HG02884 (cell line): ENCODE results near the gene CATSPER2.
A peak's percentile ranks its signal among the peaks of the same experiment; 100 is the strongest.
"Not testable (repeated sequence)": the region's sequence is repeated elsewhere in the genome, so short reads cannot be mapped to it uniquely, and the experiment has no call there.

Experiments
- ATAC-seq: cut with Tn5 transposase; IDR thresholded peaks from one replicate; pipeline ENCODE4 v1.9.1; 2021; ENCODE audit warnings: mild to moderate bottlenecking, moderate library complexity; ENCODE audit not compliant: unreplicated experiment

CATSPER2 gene

DNA sequence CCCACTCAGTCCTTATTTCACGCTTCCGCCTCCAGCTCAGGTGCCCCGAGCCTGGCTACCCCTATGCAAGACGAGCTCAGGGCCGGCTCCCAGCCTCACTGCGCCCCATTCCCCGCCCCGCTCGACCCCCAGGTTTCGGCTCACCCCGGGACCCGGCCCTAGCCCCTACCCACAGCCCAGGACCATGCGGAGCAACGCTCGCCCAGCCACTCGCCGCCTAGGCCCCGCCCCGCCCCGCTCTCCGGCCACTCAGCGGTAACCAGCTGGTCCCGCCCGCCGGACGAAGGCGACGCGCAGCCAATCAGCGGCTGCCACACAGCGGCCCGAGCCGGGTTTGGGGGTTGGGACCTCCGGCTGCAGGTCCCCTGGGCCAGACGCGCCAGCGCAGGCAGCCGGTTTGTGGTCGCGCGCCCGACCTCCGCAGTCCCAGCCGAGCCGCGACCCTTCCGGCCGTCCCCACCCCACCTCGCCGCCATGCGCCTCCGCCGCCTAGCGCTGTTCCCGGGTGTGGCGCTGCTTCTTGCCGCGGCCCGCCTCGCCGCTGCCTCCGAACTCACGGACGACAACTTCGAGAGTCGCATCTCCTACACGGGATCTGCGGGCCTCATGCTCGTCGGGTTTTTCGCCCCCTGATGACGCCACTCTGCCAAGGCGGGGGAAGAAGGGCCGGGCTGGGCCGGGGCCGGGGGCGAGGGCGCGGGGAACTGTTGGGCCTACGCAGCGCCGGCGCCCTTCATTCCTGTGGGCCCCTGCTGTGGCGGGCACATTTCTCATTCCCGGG, at the start of gene CATSPER2:
CATSPER2 (minus strand) TSS at position 196 of the 781 bp plus-strand sequence. CDS start 783 bp downstream, outside the sequence.
- no peak for ATAC-seq

DNA sequence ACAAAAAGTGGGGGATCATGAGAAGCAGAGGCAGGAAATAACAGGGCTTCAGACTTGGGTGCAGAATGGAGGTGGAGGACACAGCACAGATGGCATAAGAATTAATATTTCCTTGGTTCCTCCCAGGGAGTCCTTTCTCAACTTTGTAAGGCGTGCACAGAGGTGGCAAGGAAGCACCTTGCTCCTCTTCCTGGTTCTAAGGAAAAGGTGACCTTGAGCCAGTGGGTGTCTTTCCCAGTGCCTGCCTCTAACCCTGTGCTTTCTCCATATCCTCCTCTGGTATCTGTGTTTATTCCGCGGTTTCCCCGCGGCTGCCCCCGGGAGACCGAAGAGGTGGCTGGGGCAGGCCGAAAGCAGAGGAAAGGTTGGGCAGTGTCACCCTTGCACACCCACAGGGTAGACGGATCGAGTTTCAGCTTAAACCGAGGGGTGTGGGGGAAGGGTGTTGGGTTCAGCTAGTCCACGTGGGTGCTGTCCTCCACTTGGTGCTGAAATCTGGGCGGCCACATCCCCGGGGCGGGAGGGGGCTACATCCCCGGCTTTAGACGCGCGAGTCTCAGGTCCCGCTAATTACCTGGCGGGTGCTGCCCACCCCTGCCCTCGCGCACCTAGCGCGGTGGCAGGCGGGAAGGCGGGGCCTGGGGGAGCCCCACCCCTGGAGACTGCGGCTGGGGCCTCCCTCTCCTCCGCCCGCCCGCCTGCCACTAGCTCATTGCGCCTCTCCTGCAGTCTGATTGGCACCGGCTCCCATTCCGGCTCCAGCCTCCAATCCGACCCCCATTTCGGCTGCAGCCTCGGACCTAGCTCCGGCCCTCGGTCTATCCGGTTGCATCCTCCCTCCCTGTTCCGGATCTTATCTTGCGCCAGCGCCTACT, 44.7 kb upstream of the CATSPER2 start, which contains the start of gene CKMT1A:
CKMT1A (plus strand) TSS at position 712 of the 875 bp plus-strand sequence. CDS start 192 bp downstream, outside the sequence.
- not testable (repeated sequence) for ATAC-seq

DNA sequence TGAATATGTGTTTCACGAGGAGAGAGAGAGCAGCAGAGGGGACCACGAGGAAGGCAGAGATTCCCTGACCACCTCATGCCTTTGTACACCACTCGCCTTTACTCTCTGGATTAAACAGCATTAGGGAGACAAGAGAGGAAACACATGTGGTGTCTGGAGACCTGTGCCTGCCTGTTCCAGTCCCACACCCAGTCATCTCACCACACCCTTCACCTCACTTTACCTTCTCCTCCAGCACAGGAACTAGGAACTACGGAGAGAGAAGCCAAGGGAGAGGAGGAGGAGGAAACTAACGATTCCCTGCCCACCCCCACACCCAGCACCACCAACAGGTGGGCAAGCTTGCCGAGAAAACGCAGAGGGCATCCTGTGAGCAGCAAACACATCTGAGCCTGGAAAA, 44.0 kb upstream of the CATSPER2 start:
- not testable (repeated sequence) for ATAC-seq

DNA sequence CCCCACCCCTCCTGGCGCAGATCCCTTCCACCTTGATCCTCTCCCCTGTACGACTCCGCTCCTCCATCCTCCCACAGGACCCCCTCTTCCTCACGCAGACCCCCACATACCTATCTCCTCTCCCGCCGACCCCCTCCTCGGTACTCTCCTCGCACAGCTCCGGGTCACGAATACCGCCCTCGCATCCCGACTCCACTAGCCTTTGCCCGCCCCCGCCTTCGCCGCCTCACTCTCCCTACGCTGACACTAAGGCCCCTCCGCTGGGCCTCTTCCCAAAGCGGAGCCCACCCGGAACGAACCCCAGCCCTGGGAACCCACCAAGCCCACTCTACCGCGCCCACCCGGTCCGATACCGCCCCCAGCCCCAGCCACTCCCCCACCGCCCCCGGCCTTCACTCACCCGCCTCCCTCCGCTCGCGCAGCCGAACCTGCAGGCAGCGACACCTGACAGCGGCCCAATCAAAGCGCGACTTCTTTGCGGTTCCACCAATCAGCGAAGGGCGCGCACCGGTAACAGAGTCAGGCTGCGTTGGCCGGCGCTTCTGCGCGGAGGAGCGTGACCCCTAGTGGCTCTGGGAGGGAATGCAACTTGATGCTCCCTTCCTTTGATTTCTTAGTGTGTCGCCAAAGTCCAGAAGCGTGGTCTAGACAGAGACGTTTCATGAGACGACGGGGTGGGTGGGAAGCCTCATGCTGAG, 41.1 kb upstream of the CATSPER2 start:
- ATAC-seq, result peak; percentile 95

DNA sequence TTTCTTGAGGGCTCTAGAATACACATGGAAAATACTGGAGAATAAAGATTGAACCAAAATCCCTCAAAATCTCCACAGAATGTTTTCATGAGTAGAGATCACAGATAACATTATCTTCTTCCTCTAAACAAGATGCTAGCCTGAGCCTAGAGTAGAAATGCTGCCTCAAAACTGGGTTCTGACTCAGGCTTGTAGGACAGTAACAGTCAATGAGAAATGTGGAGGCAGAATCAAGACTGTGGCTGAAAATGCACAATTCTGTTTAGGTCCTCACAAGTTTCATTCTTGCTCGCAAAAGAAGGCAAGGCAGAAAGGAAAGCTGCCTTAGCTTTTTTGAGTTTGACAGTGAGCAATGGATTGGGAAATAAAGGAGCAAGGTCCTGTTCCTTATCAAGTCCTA, 25.5 kb upstream of the CATSPER2 start:
- not testable (repeated sequence) for ATAC-seq

DNA sequence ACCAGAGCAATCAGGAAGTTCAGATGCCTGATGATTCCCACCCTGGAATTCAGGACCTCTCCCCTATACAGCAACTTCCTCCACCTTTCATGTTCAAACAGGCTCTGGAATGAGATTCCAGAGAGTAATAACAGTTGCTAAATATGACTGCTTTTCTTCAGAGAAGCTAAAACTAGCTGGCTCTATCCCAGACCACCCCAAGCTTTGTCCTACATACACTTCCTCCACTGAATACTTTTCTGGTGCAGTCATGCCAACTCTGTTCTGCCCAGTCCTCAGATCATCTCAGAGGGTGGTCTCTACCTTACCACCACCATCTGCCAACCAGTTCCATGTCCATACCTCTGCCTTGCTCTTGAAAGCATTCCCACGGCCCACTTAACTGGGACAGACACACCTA, 17.5 kb upstream of the CATSPER2 start:
- ATAC-seq, result not testable (repeated sequence)

DNA sequence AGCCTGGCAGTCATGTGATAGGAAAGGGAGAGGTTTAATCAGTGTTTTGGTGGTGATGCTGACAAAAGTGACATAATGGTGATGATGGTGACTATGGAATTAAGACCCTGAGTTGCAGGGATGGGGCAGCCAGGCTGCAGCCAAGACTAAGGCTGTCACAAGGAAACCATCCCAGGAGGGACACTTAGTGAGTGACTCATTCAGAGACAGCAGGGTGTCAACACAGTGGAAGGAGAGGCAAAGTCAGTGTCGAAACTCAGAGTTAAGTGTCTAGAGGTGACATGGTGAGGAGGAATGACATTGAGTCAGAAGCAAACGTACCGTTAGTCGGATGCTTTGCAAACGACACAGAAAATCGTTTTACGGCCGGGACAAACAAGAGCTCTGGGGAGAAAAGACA, 14.7 kb upstream of the CATSPER2 start:
- not testable (repeated sequence) for ATAC-seq

DNA sequence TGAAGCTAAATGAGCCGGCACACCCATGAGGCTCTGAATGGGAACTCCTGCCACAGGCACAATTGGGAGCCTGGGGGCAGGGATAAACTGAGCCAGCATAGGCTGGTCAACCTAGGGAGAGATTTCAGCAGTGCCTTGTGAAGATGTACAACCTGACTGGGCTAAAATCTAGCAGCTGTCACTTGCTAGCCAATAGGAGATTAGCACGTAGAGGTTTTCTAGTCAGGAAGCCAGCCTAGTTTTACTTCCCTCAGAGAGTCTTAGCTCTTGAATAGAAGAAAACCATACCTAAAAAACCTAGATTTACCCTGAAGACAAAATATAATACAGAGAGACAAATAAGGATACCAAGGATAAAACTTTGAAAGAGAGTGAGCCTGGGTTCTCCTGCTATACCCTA, 13.6 kb upstream of the CATSPER2 start:
- ATAC-seq, result not testable (repeated sequence)

DNA sequence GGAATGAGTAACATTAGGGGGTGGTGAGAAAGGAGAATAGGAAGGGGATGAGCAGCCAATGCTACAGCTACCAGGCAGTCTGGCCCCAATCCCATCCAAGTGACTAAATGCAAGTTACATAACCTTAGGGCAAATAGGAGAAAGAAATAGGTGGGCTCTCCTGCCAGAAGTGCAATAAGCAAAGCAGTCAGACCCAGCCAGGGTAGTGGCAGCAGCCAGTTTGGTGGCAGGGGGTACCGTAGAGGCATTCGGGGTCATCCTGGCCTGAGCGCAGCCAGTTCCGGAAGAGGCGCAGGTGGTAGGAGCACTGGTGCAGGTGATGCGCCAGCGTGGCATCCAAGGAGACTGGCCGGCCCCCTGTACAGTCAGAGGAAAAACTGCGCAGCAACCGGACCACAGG, 11.1 kb upstream of the CATSPER2 start:
- ATAC-seq, result not testable (repeated sequence)

DNA sequence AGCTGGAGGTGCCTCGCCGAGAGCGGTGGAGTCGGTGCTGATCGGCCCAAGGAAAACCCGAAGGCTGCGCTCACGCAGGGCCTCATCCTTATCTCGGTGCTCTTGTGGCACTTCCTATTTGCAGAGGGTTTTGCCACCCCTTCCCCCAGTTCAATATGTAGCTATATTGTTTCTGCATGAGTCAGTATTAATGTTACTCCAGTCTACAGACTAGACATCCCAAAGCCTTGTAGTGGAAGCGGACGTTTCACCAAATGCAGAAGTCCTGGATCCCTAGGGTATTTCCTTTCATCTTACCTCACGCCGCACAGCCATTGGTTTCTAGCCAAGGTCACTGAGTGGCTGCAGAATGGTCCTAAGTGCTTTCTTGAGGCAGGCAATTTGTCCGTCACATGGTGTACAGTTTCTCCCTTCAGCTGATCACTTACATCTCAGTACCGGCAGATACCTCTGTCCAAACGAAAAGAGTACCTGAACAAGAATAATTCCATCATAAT, 834 bp upstream of the CATSPER2 start:
- not testable (repeated sequence) for ATAC-seq

DNA sequence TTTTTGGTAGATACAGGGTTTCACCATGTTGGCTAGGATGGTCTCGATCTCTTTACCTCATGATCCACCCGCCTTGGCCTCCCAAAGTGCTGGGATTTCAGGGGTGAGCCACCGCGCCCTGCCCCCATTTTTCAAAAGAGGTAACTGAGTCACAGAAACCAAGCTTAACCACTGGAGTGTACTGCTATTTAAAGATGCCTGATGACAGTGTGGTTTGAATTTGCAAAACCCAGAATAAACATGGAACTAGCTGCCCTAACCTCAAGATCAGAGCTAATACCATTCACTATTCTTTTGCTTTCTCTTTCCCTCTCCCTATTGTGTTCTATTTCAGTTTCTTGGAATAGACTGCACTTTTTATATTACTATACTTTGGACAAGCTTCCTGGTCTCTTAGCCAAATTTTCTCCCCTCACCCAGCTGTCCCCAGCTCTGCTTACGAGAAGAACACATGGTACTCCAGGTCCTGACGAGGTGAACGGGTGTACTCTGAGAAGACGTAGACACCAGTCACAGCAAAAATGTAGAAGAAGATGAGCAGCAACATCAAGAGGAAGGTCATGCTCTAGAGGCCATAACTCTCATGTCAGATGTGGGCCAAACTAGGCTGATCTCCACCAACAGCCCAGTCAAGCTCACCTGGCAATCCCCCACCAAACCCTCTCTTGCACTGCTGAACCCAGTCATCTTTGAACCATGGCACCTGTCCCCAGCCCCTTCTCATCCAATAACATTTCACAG, 10.0 kb downstream of the CATSPER2 start:
- ATAC-seq, result not testable (repeated sequence)

DNA sequence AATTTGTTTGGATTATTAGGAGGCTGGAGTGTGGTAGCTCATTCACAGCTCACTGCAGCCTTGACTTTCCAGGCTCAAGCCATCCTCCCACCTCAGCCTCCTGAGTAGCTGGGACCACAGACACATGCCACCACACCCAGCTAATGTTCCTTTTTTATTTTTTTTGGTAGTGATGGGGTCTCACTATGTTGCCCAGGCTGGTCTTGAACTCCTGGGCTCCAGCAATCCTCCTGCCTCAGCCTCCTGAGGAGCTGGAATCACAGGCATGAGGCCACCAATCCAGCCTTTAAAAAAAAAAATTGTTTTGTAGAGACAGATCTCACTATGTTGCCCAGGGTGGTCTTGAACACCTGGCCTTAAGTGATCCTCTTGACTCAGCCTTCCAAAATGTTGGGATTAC, 21.7 kb downstream of the CATSPER2 start:
- ATAC-seq, result not testable (repeated sequence)

DNA sequence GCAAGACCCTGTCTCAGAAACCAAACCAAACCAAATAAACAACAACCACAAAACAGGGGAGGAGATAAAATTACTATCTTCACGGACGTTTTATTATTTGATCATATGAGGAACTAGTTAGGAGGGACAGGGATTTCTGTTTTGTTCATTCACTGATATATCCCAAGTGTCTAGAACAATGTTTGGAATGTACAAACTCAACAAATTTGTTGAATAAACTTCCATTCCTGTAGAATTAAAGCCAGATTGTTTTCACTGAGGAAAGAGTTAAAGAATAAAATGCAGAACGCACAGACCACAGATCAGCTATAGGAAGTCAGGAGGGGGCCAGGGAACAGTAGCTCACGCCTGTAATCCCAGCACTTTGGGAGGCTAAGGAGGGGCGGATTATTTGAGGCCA, 23.5 kb downstream of the CATSPER2 start:
- ATAC-seq, result no peak

DNA sequence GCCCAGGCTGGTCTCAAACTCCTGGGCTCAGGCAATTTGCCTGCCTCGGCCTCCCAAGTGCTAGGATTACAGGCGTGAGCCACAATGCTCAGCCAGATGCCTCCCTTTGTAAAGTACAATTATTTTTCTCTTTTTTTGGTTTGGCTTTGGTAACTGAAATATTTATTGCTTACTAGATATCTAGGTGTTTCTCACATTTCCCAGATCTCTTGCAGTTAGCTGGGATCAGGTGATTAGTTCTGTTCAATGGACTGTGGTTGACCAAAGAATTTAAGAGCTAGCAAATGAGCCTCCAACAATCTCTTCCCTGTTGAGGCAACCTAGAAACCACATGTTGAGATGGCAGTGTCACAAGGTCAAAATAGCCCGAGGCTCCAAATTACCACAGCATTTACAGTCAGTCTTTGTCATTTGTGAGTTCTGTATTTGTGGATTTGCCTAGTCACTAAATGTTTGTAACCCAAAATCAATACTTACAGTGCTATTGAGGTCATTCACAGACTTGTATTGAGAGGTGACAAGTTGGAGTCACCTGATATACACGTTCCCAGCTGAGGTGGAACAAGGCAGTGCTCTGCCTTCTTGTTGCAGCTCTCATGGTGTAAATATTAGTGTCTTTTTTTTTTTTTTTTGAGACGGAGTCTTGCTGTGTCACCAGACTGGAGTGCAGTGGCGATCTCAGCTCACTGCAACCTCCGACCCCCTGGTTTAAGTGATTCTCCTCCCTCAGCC, 26.4 kb downstream of the CATSPER2 start:
- ATAC-seq, result not testable (repeated sequence)

DNA sequence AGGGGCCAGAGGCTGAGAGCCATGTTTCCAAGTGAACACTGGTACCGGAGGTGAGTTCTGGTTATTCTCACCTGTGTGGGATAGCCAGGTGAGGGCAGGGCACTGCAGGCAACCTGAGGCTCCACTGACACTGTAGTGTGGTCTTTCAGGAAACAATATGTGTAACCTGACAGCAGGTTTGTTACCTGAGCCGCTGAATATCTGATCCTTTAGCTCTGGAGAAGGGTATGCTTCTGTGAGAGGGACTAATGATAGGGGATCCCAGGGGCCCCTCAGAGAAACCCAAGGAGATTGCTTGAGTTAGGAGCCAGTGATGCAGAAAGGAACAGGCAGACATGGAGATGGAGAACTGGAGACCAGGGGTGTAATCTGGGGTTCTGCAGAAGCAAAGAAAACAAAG, 29.9 kb downstream of the CATSPER2 start, which contains the start of gene STRC:
STRC (minus strand) TSS at position 101 of the 400 bp plus-strand sequence; CDS start at position 23, 78 bp downstream.
- ATAC-seq, result not testable (repeated sequence)

DNA sequence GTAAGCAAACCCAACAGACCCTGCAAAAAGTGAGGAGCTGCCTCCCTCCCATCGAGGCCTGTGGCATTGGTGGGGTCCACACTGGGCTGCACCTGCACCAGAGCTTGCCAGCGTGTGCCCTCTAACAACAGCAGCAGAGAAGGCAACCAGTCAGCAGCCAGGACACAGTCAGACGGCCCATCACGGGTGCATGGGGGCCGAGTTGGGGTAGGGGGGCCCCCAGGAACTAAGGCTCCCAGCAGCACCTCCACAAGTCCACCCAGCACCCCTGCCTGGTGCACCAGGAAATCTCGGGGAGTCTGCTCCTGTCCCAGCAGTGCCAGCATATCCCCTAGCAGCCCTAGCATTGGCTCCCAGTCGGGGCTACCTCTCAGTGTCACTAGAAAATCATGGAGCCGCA, 30.9 kb downstream of the CATSPER2 start:
- ATAC-seq, result not testable (repeated sequence)

DNA sequence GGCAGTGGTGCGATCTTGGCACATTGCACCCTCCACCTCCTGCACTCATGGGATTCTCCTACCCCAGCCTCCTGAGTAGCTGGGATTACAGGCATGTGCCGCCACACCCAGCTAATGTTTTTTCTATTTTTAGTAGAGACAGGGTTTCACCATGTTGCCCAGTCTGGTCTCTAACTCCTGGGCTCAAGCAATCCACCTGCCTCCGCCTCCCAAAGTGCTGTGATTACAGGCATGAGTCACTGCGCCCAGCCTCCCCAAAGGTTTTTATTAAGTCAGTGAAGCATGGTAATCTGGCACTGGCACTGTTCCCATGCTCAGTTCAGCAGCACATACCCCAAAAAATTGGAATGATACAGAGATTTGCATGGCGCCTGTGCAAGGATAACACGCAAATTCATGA, 46.4 kb downstream of the CATSPER2 start:
- not testable (repeated sequence) for ATAC-seq

DNA sequence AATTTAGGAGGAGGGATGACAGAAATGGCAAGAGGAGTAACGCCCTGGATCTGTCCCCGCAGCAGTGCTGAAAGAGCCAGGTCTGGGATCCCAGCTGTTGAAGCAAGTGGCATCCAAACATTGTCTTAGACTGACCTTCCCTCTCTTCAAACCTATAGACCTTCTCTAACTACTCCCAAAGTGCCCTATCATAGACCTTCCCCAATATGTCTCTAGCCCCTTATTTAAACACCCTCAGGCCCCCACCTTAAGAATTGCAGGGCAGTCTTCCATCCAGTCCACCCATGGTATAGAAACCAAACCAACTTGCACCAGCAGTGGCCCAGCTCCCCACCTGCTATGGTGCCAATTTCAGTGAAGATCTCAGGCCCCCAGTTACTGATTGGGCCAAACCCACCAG, 48.4 kb downstream of the CATSPER2 start:
- not testable (repeated sequence) for ATAC-seq

DNA sequence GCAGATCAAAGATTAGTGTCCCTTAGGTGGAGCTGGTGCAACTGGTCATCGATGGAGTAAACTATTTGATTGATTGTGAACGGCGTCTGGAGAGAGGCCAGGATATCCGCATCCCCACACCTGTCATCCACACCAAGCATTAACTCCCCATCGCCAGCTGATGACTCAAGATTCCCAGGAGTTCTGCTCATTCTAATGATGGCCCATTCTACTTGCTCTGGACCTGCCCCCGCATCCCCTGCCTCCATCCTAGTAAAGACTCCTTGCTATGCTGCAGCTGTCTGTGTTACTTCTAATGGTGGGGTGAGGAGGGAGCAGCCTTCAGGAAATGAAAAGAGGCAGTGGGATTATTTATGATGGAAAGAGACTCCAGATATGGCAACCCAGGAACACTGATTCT, 49.5 kb downstream of the CATSPER2 start:
- ATAC-seq, result not testable (repeated sequence)
